GM19372 (cell line): ENCODE results near the gene AIF1.
"Not testable (repeated sequence)": the region's sequence is repeated elsewhere in the genome, so short reads cannot be mapped to it uniquely, and the experiment has no call there.

ENCODE experiments used
- ATAC-seq: cut with Tn5 transposase; IDR thresholded peaks from one replicate; pipeline ENCODE4 v1.9.1; 2021; ENCODE audit warnings: mild to moderate bottlenecking, low read depth, moderate library complexity; ENCODE audit not compliant: unreplicated experiment

The AIF1 gene

GRCh38 chr6:31580438-31580740 lies 34.6 kb upstream of the AIF1 start:
- no peak for ATAC-seq

GRCh38 chr6:31580807-31581433 lies 34.1 kb upstream of the AIF1 start:
- no peak for ATAC-seq

GRCh38 chr6:31581434-31582229 lies 33.4 kb upstream of the AIF1 start:
- ATAC-seq: no peak

- ATAC-seq: no peak
Measured at GRCh38 chr6:31582230-31582643, 32.8 kb upstream of the AIF1 start, which contains the start of gene LTB. TSS of gene LTB (minus strand) at chr6:31582424. CDS start at chr6:31582417, 7 bp downstream.

- no peak for ATAC-seq
Measured at GRCh38 chr6:31585491-31585890, 29.5 kb upstream of the AIF1 start.

GRCh38 chr6:31586008-31586407 lies 29.0 kb upstream of the AIF1 start, which contains the start of gene LST1:
TSS of gene LST1 (plus strand) at chr6:31586277. CDS start at chr6:31587300, 1,023 bp downstream.
- no peak for ATAC-seq

GRCh38 chr6:31586599-31587281 lies 28.3 kb upstream of the AIF1 start:
- no peak for ATAC-seq

GRCh38 chr6:31587791-31588777 lies 26.9 kb upstream of the AIF1 start:
- ATAC-seq: no peak

GRCh38 chr6:31588871-31589650 lies 26.0 kb upstream of the AIF1 start:
- ATAC-seq: no peak

GRCh38 chr6:31590691-31591090 lies 24.3 kb upstream of the AIF1 start:
- ATAC-seq: not testable (repeated sequence)

- no peak for ATAC-seq
Measured at GRCh38 chr6:31592396-31592771, 22.6 kb upstream of the AIF1 start.

GRCh38 chr6:31597006-31597405 lies 18.0 kb upstream of the AIF1 start:
- ATAC-seq: no peak

- no peak for ATAC-seq
Measured at GRCh38 chr6:31607317-31607716, 7.7 kb upstream of the AIF1 start.

GRCh38 chr6:31609519-31610406 lies 5.3 kb upstream of the AIF1 start:
- no peak for ATAC-seq

- ATAC-seq: no peak
Measured at GRCh38 chr6:31610968-31611367, 4.1 kb upstream of the AIF1 start.

GRCh38 chr6:31614075-31614619 lies 887 bp upstream of the AIF1 start:
- peak; percentile 64 for ATAC-seq

- no peak for ATAC-seq
Measured at GRCh38 chr6:31615748-31616147, 714 bp downstream of the AIF1 start.

- no peak for ATAC-seq
Measured at GRCh38 chr6:31617010-31617409, 2.0 kb downstream of the AIF1 start.
